Measurements from ENCODE around the gene LARP1.
A peak's percentile ranks its signal among the peaks of the same experiment; 100 is the strongest.
"Not testable (repeated sequence)": the region's sequence is repeated elsewhere in the genome, so short reads cannot be mapped to it uniquely, and the experiment has no call there.

The LARP1 gene

DNA sequence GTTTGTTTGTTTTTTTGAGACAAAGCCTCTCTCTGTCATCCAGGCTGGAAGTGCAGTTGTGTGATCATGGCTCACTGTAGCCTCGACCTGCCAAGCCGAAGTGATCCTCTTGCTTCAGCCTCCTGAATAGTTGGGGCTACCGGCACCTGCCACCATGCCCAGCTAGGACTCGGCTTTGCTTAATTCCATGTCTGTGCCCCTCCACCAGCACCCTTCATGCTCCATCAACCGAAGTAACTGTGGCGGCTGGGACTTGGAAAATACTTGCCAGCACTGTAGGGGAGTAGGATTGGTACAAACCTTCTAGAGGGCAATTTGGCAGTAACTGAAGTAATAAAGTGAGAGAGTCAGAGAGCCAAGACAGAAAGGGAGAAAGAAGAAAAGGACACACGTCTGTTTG lies 76.3 kb downstream of the LARP1 start:
- DNase-seq = no peak

DNA sequence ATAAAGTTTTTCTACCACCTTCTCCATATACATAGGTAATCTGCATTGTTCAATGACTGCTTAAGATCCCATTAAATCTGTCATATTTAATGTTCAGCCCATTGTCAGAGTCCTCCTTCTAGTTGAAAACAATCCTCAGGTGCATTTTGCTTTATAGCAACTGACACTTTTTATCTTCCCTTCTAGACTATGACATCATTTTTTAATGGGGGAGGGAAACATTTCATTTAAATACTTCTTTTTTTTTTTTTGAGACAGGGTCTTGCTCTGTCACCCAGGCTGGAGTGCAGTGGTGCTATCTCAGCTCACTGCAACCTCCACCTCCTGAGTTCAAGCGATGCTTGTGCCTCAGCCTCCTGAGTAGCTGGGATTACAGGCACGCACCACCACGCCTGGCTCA lies 77.6 kb downstream of the LARP1 start:
- not testable (repeated sequence) for DNase-seq

DNA sequence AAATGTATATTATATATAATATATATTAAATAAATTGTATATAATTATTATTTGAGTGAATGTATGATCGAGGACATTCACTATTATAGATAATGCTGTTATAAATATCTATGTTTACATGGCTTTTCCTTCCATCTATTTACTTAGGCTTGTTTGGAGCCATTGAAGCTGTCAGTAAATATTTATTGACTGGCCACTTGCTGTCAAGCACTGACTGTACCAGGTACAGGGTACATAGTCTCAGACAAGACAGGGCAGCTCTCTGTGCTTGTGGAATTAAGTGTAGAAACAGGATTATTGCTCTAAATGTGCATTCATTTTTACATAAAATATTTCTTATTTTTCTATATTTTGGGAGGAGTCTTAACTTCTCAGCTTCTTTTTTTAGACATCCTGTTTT lies 78.9 kb downstream of the LARP1 start:
- no peak for DNase-seq

DNA sequence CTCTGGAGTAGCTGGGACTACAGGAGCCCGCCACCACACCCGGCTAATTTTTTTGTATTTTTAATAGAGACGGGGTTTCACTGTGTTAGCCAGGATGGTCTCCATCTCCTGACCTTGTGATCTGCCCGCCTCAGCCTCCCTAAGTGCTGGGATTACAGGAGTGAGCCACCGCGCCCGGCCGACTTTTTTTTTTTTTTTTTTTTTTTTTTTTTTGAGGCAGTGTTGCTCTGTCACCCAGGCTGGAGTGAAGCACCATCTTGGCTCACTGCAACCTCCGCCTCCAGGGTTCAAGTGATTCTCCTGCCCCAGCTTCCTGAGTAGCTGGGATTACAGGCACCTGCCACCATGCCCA lies 80.5 kb downstream of the LARP1 start:
- DNase-seq = not testable (repeated sequence)

DNA sequence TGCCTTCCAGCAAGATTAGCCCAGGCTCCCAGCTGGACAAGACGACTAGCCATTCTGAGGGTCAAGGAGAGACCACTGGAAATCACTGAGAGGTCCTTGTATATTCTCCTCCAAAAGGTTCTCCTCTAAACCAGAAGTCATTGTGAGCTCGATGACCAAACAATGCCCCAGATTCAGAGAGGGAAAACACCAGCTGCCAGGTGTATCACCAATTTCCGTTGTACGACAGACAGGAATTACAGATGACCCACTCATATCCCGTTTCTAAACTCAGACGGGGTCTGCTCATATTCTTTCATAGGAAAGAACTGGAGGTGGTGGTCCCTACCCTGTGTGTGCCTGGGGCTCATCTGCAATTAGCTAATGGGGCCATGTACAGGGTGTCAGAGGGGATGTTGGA lies 81.0 kb downstream of the LARP1 start:
- no peak for DNase-seq

DNA sequence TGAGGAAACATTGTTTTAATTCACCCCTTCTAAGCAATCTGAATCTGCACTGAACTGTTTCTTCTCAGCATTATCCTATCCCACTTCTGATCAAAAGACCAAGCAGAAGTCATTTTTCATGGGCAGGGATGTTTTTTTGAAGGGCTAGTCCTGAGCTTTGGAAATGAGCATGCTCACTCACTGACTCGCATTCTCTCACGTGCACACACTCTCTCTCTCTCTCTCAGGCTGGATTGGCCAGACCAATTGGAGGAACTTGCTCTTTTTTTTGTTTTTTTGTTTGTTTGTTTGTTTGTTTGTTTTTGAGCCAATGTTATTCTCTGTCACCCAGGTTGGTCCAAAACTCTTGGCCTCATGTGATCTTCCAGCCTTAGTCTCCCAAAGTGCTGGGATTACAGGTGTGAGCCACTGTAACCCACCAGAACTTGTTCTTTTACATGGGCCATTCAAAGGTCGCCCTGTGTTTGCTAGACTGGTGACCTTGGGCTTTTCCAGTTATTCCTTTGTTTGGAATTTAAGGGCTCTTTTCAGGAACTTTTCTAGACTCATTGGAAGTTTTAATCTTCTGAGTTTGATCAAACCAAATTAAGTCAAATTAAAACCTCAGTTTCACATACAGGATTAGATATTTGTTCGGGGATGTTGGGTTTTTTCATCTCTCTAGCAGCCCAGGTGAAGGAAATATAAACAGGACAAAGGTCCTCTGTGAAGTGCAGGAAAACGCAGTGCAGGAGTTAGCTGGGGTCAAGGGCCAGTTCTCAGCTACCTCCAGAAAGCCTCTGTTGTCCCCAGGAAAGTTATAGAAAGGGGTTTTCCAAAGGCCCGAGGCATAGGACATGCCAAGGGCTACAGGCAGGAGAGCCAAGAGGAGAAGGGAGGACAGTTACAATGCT lies 82.1 kb downstream of the LARP1 start:
- DNase-seq = no peak

DNA sequence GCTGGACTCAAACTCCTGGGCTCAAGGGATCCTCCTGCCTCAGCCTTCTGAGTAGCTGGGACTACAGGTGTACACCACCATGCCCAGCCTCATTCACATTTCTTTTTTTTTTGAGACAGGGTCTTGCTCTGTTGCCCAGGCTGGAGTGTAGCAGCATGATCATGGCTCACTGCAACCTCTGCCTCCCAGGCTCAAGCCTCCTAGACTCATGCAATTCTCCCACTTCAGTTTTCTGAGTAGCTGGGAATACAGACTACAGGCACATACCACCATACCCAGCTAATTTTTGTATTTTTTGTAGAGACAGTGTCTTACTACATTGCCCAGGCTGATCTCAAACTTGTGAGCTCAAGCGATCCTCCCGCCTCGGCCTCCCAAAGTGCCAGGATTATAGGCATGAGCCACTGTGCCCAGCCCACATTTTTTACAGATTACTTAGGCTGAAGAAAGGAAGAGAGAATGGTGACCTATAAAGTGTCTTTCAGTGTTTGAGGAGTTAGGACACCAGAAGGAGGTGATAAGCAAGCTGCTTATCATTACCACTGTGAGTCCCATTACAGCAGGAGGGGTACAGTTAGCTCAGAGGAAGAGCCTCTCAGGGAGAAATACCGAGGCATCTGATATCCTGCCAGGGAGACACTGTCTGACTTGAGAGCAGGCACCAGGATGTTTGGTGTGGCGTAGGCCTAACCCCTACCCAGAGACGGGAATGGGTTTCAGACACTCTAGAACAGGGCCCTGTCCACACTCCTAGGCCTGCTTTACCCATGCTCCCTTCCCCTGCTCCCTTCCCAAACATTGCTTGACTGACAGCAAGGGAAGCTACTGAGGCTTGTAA lies 85.5 kb downstream of the LARP1 start:
- DNase-seq = no peak

DNA sequence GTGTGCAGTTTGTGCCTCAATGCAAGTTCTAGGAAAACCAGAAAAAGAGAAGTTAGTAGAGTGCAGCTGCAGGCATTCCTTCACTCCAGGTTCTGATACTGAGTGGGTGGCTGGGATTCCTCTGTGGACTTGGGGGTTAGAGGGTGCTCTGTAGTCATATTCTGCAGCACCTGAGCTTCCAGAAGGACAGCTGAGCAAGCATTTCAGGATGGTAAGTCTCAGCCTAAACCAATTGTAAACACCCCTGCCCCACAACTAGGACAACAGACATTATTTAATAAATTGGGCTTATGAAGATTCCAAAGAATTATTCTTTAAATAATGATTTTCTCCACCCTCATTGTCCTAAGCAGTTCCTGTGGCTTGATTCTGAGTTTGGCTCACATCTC lies 86.1 kb downstream of the LARP1 start:
- DNase-seq = no peak

DNA sequence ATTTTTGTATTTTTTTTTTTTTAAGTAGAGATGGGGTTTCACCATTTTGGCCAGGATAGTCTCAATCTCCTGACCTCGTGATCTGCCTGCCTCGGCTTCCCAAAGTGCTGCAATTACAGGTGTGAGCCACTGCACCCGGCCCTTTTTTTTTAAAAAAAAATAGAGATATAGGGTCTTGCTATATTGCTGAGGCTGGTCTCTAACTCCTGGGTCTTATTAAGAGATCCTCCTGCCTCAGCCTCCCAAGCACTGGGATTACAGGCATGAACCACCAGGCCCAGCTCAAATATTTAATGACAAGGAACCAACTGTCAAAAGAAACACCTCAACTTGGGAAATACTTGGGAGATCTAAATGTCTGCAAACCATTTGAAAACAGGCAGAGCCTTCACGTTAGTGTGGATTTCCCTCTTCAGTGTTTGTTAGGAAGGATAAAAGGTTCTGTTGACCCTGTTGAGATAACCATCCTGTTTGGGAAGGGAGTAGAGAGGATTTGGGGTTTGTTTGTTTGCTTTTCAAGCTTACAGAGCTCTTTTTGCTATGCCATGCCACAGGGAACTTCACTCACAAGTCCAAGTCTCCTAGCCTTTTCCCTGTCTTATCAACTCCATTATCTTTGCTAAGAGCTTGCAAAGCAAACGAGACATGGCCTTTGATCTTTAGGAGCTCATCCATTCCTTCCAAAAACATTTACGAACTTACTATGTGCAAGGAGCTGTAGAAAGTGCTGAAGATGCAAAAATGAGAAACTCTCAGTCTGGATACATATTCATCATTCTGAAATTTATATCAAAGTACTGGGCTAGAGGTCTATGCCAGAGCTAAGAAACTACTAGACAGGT lies 87.7 kb downstream of the LARP1 start:
- no peak for DNase-seq

DNA sequence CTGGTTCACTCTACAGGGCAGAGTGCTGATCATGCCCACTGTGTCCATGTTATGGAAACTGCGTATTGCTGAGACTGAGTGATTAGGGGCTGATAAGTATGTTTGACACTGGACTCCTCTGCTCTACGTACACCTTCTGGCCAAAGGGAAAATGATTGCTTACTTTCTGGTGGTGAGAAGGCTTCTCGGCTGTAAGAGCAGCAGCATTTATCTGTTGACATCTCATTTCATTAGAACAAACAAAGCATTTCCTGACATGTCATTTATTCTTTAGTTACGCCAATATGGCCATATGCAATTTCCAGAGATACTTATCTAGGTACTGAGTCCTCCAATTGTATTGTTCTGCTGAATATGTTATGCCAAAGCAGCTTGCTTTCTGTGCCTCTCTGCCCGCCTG lies 89.6 kb downstream of the LARP1 start:
- no peak for DNase-seq

DNA sequence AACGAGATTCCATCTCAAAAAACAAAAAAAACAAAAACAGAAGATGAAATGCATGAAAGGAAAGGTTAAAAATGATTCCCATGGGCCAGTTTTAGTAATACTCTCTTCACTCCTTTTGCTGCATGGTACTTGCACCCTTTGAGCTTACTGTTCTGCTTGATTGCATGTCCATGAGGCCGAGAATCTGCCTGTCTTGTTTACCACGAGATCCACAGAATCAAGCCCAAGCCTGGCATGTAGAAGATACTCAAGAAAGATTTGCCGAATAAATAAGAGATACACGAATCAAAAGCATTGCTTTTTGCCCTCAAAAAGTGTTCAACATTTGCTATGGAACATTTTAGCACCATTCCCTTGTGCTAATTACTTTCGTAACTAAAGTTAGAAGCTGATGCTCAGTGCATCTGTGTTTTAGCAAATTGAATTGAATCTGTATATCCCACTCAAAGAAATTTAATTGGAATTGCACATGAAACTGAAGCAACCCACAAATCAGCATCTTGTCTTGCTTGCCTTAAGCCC lies 94.1 kb downstream of the LARP1 start:
- DNase-seq = no peak

DNA sequence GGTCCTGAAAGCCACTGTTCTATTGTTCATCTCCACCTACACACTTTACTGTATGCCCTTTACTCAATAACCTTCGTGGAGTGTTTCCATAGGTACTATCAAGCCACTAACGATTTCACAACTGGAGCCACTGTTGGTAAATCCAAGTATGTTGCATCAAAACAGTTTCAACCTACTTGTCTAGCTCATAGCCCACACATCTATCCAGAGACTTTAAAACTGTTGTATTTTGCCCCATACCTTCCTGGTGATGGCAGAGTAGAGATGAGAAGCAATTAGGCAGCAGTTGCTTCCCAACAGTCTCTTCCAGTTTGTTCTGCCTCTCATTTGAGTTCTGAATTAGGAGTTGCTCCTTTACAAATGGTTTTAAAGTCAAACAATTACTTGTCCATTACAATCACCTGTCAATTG lies 94.6 kb downstream of the LARP1 start:
- DNase-seq = no peak

DNA sequence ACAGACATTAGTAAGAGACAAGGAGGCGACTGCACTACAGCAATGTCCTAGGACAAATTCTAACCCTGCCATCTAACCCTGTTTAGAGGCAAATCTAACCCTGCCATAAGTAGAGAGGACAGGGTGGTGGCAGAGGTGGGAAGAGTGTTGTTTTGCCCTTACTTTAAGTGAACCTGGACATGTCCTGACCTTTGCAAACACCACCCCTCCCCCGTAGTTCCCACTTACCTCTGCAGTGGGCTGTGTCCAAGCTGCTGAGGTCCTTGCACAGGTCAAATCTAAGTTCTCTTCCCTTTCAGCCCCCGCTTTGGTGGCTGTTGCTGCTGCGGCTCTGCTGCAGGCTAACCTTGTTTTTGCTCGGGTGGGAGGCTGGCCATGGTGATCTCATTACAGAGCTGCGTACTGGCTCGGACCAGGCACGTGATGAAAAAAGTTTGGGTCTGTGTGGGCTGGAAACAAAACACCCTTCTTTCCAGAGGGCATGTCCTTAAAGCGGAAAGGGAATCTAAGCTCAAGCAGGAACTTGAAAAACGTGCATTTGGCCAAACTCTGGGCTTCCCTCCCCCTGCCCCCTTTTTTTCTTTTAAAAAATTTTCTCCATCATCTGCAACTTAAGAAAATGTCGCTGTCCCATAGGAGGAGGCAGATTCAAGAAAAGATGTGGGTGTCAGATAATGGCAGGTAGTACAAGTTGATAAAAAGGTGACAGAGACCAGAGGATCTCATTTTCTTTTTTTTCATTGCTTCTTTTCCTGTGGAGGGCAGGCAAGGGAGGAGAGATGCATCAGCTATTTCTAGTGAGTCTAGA lies 95.3 kb downstream of the LARP1 start, which contains the start of gene FAXDC2:
FAXDC2 (minus strand) TSS at position 349 of the 808 bp plus-strand sequence. CDS start 12,425 bp downstream, outside the sequence.
- no peak for DNase-seq

DNA sequence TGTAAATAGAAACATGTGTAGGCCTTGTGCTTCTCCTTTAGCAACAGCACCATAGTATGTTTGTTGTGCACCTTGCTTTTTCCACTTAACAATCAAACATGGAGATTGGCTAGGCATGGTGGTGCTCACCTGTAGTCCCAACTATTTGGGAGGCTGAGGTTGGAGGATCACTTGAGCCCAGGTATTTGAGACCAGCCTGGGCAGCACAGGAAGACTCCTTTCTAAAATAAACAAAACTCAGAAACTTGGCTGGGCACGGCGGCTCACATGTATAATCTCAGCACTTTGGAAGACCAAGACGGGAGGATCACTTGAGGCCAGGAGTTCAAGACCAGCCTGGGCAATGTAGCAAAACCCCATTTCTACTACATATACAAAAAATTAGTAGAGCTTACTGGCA lies 96.2 kb downstream of the LARP1 start:
- DNase-seq = no peak

DNA sequence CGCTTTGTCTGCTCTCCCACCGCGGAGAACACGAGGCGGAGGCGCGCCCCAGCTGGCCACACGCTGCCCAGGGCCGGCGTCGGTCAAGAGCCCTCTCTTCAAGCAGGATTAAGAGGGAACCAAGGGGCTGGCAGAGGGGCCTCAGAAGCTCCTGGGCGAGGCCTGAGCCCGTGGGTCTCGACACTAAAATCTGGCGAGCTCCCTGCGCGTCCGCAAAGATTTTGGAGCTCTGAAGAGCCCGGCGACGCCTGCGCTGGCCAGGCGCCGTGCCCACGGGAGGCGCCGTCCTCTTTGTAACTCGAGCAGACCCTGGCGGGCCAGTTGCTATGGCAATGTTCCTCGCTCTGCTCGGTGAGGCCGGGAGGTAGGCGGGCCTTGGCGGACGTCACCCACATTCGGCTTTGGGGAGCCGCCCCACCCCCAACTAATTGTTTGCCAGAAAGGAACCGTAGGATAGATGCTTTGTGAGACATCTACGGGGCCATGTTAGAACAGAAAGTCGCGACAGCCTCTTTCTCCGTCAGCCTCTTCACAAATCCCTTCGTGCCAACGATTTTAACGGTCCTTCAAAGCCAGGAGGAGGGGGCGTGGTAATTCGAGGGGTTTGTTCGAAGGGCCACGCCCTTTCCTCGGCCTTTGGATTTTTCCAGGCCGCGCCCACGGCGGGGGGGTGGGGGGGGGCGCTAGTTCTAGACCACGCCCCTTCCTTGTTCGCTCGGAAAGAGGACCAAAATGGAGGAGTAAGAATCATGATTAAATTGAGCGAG lies 102.5 kb downstream of the LARP1 start:
- DNase-seq = peak; percentile 81 to 87

DNA sequence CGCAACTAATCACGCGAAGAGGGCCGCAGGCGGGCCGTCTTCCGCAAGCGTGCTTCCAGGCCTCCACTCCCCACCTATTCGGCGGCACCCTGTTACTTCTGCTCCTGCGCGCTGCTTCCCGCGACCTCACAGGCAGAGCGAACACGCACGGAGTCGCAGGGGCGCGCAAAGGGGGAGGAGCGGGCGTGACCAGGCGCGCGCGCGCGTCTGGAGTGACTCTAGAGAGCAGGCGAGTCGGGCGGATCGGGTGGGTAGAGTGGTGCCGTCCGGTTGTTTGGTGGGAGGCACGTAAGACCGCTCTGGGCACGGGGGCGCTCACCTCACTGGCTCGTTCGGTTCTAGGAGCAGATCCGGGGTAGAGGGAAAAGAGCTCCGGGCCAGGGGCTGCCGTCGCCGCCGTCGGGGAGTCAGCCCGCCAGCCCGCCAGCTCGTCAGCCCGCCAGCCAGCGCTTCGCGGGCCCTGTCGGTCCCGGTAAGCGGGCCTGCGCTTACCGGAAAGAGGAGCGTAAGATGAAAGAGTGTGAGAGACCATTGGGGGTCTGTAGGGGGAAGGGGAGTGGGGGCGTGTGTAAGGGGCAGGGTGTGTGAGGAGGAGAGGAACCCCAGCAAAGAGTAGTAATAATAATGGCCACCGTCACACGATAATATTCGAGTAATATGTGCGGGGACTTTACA lies 103.3 kb downstream of the LARP1 start, which contains the start of gene CNOT8:
CNOT8 (plus strand) TSS at position 331 of the 675 bp plus-strand sequence. CDS start 4,652 bp downstream, outside the sequence.
- DNase-seq = peak; percentile 89 to 92

DNA sequence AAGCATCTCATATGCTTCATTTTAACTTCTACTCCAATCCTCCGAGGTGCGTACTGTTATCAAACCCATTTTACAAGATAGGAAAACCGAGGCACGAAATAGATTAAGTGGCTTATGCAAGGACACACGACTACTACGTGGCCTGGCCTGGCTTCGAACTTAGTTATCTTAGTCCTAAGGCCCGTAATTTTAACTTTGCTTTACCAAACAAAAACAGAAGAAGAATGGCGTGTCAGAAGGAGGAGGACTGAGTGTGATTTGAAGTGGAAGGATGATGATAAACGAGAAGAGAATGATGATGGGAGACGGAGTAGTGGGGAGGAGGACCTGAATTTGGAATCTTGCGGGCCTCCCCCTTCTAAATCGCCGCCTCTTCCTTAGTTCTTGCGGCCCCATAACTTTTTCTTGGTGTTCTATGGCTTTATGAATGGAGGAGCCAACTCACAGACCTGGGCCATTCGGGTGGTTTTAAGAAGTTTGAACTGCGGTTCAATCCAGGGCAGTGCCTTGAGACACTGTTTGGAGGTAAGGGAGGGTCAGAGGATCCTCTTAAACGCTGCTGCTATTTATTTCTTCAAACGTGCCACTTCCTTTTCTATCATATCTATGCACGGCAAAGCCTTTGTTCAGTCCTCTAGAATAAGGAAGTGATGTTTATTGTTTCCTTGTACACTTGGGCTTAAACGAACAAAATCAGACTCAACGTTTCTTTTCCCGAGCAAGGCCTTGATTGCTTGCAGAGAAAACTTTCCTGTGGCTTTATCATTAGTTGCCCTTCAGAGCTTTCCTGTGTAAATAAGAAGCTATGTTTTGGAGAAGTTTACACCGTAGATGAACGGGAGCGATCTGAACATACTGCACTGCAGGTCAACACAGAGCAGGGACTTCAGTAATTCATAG lies 104.0 kb downstream of the LARP1 start:
- DNase-seq = no peak

DNA sequence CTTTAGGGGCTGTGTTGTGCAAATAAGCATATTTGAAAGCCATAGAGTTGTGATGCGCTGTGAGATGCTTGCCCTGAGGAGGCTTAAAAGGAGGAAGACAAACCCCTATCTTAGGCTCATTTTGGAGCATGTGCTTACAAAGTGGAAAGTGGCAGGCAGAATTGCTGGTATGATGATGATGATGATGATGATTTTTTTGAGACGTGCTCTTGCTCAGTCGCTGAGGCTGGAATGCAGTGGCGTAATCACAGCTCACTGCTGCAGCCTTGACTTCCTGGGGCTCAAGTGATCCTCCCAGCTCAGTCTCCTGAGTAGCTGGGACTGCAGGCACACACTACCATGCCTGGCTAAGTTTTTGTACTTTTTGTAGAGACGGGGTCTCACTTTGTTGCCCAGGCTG lies 104.9 kb downstream of the LARP1 start:
- DNase-seq = no peak

DNA sequence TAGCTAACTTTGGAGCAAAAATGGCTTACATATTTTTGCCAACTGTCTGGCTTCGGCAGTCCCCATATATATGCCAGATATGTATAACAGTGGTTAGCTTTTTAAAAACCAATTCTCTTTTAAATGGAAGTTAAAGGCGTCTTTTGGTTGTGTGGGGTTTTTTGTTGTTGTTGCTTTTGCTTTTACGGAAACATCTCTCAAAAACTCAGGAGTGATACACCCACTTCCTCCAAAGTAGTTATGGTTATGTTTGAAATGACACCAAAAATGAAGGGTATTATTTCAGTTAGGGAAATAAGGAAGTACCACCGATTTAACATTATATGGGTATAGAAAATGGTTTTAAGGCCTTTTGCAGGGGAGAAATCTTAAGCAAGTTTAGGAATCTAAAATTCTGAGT lies 105.6 kb downstream of the LARP1 start:
- no peak for DNase-seq

All from NCI-H1930 (cell line).